ENCODE results near the gene TM4SF5. TPM values are rescaled to one million over a fixed set of nuclear protein-coding genes. Genes with fewer than 3 reads are reported as not detected.
"Not testable (repeated sequence)": the region's sequence is repeated elsewhere in the genome, so short reads cannot be mapped to it uniquely, and the experiment has no call there.

Gene TM4SF5
- total RNA-seq, 2 donors from 2014 or later = not detected

DNA sequence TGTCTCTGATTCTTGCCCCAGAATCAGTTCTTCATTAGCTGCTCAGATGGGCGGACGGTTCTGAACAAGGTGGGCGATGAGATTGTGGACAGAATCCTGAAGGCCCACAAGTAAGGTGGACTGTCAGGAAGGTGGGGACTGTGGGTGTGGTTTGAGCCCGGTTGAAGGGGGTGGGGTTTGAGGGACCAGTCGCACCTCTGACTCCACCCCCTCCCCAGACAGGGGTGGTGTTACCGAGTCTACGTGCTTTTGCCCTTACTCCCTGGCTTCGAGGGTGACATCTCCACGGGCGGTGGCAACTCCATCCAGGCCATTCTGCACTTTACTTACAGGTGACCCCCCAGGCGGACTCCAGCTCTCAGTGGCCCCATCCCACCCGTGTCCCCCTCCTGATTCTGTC, 46.6 kb downstream of the TM4SF5 start:
- Mint-ChIP-seq H3K36me3 (ENCODE audit: low read depth) (peaks cover 12% of the 10 kb centered on the region), H3K4me1 (peaks cover 3% of the 10 kb centered on the region), H3K27ac (no peak overlapping the region), H3K27me3 (no peaks in the 10 kb centered on the region), H3K4me3 (no peak overlapping the region), H3K9me3 (no peaks in the 10 kb centered on the region)
- no peak for ATAC-seq (replicated peaks)

DNA sequence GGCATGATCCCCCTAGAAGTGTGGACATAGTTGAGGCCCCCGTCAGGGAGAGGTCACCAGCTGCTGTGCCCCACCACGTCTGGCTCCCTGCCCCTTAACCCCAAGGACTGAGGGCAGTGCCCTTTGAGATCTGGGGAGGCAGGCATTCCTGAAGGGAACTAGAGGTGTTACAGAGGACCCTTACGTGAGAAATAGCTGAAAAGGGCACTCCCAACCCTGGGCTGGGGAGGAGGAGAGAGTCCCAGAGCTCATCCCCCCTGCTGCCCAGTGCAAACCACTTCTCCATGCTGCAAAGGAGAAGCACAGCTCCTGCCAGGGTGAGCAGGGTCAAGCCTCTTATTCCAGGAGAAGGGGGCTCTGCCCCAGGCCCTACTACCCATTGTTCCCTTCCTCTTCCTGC, 51.1 kb downstream of the TM4SF5 start:
- no peak overlapping the region for H3K27ac Mint-ChIP-seq

DNA sequence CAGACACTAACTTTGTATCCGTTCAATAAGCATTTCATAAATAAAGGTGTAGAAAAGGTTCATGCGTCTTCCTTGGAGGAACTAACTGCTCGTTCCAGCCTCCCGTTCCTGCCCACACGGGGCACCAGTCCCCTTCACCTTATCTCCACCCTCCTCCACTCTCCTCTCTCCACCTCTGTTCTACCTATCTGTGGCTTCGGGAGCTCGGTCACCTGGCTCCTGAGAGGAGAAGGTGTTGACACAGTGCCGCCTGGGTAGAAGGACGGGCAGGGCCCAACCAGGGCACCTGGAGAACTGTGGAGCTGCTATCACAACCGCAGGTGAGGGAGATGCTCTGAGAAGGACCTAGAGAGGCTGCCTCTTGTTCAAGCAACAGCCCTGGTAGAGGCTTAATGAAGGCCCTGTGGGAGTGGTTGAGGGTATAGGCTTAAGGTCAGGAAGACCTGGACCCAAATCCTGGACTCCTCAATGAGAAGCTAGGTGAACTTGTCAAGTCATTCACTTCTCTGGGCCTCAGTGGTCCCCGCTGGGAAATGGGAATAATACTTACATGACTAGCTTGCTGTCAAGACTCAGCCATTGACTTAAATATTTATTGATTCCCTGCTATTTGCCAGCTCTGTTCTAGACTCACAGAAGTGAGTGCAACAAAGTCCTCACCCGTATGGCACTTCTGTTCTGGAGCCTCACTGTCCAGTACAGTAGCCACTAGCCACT, 51.8 kb downstream of the TM4SF5 start:
- Mint-ChIP-seq H3K4me1 (no peaks in the 10 kb centered on the region), H3K36me3 (ENCODE audit: low read depth) (no peaks in the 10 kb centered on the region), H3K27me3 (no peaks in the 10 kb centered on the region), H3K4me3 (no peak overlapping the region), H3K27ac (no peak overlapping the region), H3K9me3 (no peaks in the 10 kb centered on the region)
- ATAC-seq (replicated peaks) = no peak

More for the DNA sequence above, 51.1 kb downstream of the TM4SF5 start:
- H3K4me3 Mint-ChIP-seq = no peak overlapping the region
- no peak for ATAC-seq (replicated peaks)
- H3K4me1 Mint-ChIP-seq = no peaks in the 10 kb centered on the region
- H3K9me3 Mint-ChIP-seq = no peaks in the 10 kb centered on the region
- no peaks in the 10 kb centered on the region for H3K27me3 Mint-ChIP-seq
- no peaks in the 10 kb centered on the region for H3K36me3 Mint-ChIP-seq (ENCODE audit: low read depth)

DNA sequence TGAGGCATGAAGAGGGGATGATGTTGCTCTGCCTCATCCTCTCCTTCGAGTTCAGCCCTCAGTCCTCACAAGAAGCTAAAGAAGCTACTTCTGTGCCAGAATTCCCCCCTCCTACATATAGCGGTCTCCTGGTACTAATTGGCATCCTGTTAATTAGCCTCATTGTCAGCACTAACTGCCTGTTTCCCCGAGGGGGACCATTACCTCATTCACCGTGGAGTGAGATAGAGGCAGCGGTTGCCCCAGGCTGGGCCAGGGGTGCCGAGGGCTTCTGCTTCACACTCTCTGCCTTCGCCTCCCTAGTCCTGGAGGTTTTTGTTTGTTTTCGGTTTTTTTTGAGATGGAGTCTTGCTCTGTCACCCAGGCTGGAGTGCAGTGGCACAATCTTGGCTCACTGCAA, 55.7 kb downstream of the TM4SF5 start:
- H3K36me3 Mint-ChIP-seq (ENCODE audit: low read depth) = no peaks in the 10 kb centered on the region
- no peaks in the 10 kb centered on the region for H3K4me1 Mint-ChIP-seq
- no peaks in the 10 kb centered on the region for H3K9me3 Mint-ChIP-seq
- ATAC-seq (replicated peaks) = no peak
- no peak overlapping the region for H3K27ac Mint-ChIP-seq
- H3K27me3 Mint-ChIP-seq = no peaks in the 10 kb centered on the region
- H3K4me3 Mint-ChIP-seq = no peak overlapping the region

DNA sequence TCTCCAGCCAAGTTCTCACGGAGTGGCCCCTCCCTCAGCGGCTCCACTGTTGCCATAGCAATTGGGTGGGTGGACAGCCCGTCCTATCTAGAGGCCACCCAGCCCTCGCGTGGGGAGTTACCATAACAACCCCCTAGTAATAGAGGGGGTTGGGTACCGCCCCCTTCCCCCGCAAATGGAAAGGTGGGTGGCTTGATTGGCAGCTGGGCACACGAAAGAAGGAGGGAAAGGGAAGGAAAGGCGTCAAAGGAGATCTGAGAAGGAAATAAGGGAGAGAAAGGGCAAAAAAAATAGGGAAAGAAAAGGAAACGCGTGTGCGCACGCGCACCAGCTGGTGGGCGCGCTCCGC, 61.1 kb downstream of the TM4SF5 start:
- Mint-ChIP-seq H3K27ac (peak overlapping the region; percentile 94), H3K36me3 (ENCODE audit: low read depth) (peaks cover 13% of the 10 kb centered on the region), H3K4me3 (peak overlapping the region; percentile 91), H3K4me1 (peaks cover 25% of the 10 kb centered on the region)
- peak; percentile 25 for ATAC-seq (replicated peaks)
- not testable (repeated sequence) for H3K27me3 Mint-ChIP-seq, H3K9me3 Mint-ChIP-seq

Other genes with a start within 250 kb of the TM4SF5 start
- 10 to 100 TPM; 47.5 to 95.4 TPM for gene MYBBP1A, start 216.5 kb upstream of the TM4SF5 start, total RNA-seq
- gene GGT6, start 211.3 kb upstream of the TM4SF5 start, total RNA-seq = not detected
- gene SMTNL2, start 187.4 kb upstream of the TM4SF5 start, total RNA-seq = not detected
- gene ALOX15, start 130.2 kb upstream of the TM4SF5 start, total RNA-seq = under 1 TPM in 1 of 2 donors, not detected in 1; 0.24 TPM
- gene PELP1, start 67.7 kb upstream of the TM4SF5 start, total RNA-seq = 100 to 1,000 TPM in 1 of 2 donors, 10 to 100 TPM in 1; 87.1 to 107 TPM
- 100 to 1,000 TPM; 281 to 307 TPM for gene ARRB2, start 61.3 kb upstream of the TM4SF5 start, total RNA-seq
- 10 to 100 TPM; 25.3 to 25.7 TPM for gene MED11, start 40.5 kb upstream of the TM4SF5 start, total RNA-seq
- under 1 TPM in 1 of 2 donors, not detected in 1; 0.42 TPM for gene ZMYND15, start 32.1 kb upstream of the TM4SF5 start, total RNA-seq
- 1 to 10 TPM; 2.7 to 6.7 TPM for gene CXCL16, start 32.0 kb upstream of the TM4SF5 start, total RNA-seq
- not detected for gene VMO1, start 14.5 kb downstream of the TM4SF5 start, total RNA-seq
- gene GLTPD2, start 17.1 kb downstream of the TM4SF5 start, total RNA-seq = not detected
- gene PSMB6, start 24.3 kb downstream of the TM4SF5 start, total RNA-seq = 100 to 1,000 TPM in 1 of 2 donors, 10 to 100 TPM in 1; 91.0 to 169 TPM
- 10 to 100 TPM; 23.3 to 35.0 TPM for gene PLD2, start 35.3 kb downstream of the TM4SF5 start, total RNA-seq
- gene MINK1, start 61.5 kb downstream of the TM4SF5 start, total RNA-seq = 100 to 1,000 TPM in 1 of 2 donors, 10 to 100 TPM in 1; 68.6 to 127 TPM
- 1 to 10 TPM in 1 of 2 donors, under 1 TPM in 1; 0.67 to 3.4 TPM for gene C17orf107, start 127.7 kb downstream of the TM4SF5 start, total RNA-seq
- gene CHRNE, start 131.2 kb downstream of the TM4SF5 start, total RNA-seq = under 1 TPM; 0.35 to 0.69 TPM
- gene GP1BA, start 160.4 kb downstream of the TM4SF5 start, total RNA-seq = under 1 TPM in 1 of 2 donors, not detected in 1; 0.11 TPM
- 10 to 100 TPM; 54.7 to 68.5 TPM for gene SLC25A11, start 168.2 kb downstream of the TM4SF5 start, total RNA-seq
- gene RNF167, start 168.4 kb downstream of the TM4SF5 start, total RNA-seq = 100 to 1,000 TPM; 184 to 197 TPM
- gene PFN1, start 176.6 kb downstream of the TM4SF5 start, total RNA-seq = 1,000 to 10,000 TPM; 1,346 to 1,950 TPM
- gene ENO3, start 179.2 kb downstream of the TM4SF5 start, total RNA-seq = 10 to 100 TPM; 27.4 to 30.3 TPM
- gene SPAG7, start 195.9 kb downstream of the TM4SF5 start, total RNA-seq = 10 to 100 TPM; 71.6 to 83.4 TPM
- gene CAMTA2, start 215.8 kb downstream of the TM4SF5 start, total RNA-seq = 100 to 1,000 TPM in 1 of 2 donors, 10 to 100 TPM in 1; 66.9 to 103 TPM
- under 1 TPM; 0.61 to 0.69 TPM for gene INCA1, start 225.6 kb downstream of the TM4SF5 start, total RNA-seq
- 10 to 100 TPM; 47.4 to 54.4 TPM for gene KIF1C, start 226.1 kb downstream of the TM4SF5 start, total RNA-seq

Data from activated T-helper 17 cell treated with anti-CD3 and anti-CD28 coated beads, Interleukin-2, amount 50 U/mL, for 72 hours (primary cell).